Fibroblast of pulmonary artery (primary cell): ENCODE data around the gene PRSS16.
"Not testable (repeated sequence)": the region's sequence is repeated elsewhere in the genome, so short reads cannot be mapped to it uniquely, and the experiment has no call there.

Source experiments
- DNase-seq: peaks from one replicate; pipeline ENCODE4 v3.0.0-alpha.2; 2010; ENCODE audit warnings: low read depth
- H3K4me3 ChIP-seq: replicated peaks from 2 replicates; pipeline ENCODE4 v1.5.1; 2011; ENCODE audit warnings: low read depth, mild to moderate bottlenecking, control low read depth, low read length, moderate library complexity
- CTCF ChIP-seq: IDR thresholded peaks from 2 replicates; pipeline ENCODE4 v1.5.1; 2011; ENCODE audit warnings: mild to moderate bottlenecking, control low read depth, low read length, inconsistent platforms; ENCODE audit errors: missing control alignments

PRSS16 gene

DNA sequence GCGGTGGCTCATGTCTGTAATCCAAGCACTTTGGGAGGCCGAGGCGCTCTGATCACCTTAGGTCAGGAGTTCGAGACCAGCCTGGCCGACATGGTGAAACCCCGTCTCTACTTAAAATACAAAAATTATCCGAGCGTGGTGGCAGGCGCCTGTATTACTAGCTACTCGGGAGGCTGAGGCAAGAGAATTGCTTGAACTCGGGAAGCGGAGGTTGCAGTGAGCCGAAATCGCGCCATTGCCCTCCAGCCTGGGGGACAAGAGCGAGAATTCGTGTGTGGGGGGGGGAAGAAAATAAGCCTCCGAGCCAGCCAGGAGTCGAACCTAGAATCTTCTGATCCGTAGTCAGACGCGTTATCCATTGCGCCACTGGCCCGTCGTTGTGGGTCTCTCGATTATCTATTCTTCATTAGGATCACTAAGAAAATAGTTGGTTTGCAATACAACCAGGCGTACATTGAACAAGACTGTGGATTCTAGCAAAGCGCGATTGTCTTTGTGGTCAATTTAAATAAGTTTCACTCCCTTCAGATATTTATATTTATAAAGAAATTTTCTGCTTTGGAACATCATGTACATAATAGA is 33.9 kb upstream of the PRSS16 start:
- peak; percentile 12 for DNase-seq
- H3K4me3 ChIP-seq, result no peak overlapping the region
- TF ChIP-seq CTCF, result no peak

GRCh38 chr6:27214126-27214601 is 33.3 kb upstream of the PRSS16 start:
- no peak for TF ChIP-seq CTCF
- no peak for DNase-seq
- H3K4me3 ChIP-seq, result no peak overlapping the region

GRCh38 chr6:27216874-27217273 is 30.6 kb upstream of the PRSS16 start:
- no peak for DNase-seq
- H3K4me3 ChIP-seq, result no peak overlapping the region
- no peak for TF ChIP-seq CTCF

GRCh38 chr6:27222971-27223370 is 24.5 kb upstream of the PRSS16 start:
- not testable (repeated sequence) for DNase-seq, H3K4me3 ChIP-seq

DNA sequence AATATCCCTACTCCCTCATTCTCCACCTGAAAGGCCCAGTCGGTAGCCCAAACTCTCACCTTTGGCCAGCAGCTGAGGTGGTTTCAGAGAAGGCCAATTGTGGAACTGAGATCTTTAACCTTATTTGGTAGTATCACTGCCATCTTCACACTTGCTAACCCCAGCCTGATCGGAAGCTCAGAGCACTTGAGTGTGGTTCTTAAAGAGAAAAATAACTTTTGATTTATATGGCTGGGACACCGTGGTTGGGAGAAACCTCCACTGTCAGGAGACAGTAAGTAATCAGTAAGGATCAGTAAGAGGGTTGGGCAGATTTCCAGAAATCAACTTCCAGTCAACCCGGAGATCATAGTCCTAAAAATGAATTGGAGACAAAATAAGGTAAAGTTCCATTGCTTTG is 22.8 kb upstream of the PRSS16 start:
- no peak overlapping the region for H3K4me3 ChIP-seq
- DNase-seq, result no peak
- TF ChIP-seq CTCF, result no peak

DNA sequence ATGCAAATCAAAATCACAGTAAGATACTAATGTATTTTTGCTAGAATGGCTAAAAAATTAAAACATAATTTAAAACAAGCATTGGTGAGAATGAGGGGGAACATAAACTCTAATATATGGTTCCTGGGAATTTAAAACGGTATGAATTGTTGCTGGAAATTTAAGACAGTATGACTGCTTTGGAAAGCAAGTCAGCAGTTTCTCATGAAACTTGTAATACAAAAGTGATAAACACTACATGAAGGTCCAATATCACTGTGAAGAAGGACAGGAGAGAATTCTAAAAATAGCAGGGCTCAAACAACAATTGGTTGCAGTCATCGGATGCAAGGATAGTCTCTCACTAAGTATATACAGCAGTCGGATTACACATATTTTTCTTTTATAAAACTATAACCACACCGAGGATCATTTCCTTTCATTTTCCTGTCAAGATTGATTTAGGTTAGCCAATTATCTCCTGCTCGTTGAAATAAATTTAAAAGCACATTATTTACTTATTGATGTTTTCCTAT is 18.5 kb upstream of the PRSS16 start:
- DNase-seq, result no peak
- TF ChIP-seq CTCF, result no peak
- no peak overlapping the region for H3K4me3 ChIP-seq

DNA sequence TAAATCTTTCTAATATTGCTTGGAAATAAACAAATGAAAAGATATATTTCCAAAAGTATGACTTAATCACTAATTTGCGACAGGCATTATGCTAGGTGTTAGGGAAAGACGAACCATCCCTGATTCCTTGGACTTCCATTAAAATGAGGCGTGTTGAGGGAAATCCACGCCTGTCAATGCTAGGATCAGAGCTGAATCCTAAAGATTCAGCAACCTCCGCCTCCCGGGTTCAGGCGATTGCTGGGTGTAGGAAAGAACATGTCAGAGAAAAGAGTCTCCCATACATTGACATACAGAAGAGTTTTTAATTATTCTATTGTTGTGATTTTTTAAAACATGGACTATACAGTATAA is 16.8 kb upstream of the PRSS16 start:
- no peak overlapping the region for H3K4me3 ChIP-seq
- no peak for DNase-seq
- no peak for TF ChIP-seq CTCF
